ENCODE measurements around the gene OLFML2A.

Gene OLFML2A

DNA sequence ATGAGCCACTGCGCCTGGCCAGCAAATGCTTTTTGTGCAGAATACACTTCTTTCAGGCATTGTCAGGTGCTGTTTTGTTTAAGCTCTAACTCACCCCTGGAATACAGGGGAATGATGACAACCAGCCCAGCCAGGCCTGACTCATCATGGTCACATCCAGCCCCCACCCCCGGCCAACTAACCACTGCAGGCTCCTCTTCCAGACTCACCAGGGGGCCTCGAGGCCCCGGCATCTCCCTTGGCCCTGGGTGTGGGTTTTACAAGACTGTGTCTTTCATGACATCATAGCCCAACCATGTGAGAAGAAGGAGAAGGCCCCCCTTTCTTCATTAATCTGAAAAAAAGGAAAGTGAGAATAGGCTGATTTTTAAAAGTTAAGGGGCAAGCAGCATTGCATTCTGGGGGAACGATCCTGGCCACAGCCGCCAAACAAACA is 35.5 kb downstream of the OLFML2A start (continued):
- no peak for TF ChIP-seq RBAK (tag by site-specific recombination; IDR thresholded peaks at IDR 0.05)
- no peak for TF ChIP-seq ZBTB1 (tag by site-specific recombination; IDR thresholded peaks at IDR 0.05)
- TF ChIP-seq, protein P1, sequence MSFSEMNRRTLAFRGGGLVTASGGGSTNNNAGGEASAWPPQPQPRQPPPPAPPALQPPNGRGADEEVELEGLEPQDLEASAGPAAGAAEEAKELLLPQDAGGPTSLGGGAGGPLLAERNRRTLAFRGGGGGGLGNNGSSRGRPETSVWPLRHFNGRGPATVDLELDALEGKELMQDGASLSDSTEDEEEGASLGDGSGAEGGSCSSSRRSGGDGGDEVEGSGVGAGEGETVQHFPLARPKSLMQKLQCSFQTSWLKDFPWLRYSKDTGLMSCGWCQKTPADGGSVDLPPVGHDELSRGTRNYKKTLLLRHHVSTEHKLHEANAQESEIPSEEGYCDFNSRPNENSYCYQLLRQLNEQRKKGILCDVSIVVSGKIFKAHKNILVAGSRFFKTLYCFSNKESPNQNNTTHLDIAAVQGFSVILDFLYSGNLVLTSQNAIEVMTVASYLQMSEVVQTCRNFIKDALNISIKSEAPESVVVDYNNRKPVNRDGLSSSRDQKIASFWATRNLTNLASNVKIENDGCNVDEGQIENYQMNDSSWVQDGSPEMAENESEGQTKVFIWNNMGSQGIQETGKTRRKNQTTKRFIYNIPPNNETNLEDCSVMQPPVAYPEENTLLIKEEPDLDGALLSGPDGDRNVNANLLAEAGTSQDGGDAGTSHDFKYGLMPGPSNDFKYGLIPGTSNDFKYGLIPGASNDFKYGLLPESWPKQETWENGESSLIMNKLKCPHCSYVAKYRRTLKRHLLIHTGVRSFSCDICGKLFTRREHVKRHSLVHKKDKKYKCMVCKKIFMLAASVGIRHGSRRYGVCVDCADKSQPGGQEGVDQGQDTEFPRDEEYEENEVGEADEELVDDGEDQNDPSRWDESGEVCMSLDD (tag by site-specific recombination; IDR thresholded peaks at IDR 0.05), result no peak
- TF ChIP-seq ZIC2 (tag by site-specific recombination; IDR thresholded peaks at IDR 0.05), result peak; percentile 68
- no peak for TF ChIP-seq GFI1B (tag by site-specific recombination; IDR thresholded peaks at IDR 0.05)
- peak; percentile 47; the same call in 1 of the 2 replicates for TF ChIP-seq PRDM1 (tag by site-specific recombination; IDR thresholded peaks at IDR 0.05)
- TF ChIP-seq ZNF501 (tag by site-specific recombination; IDR thresholded peaks at IDR 0.05), result no peak
- no peak for TF ChIP-seq ZNF157 (tag by site-specific recombination; IDR thresholded peaks at IDR 0.05)
- no peak for TF ChIP-seq ZNF140 (tag by site-specific recombination; IDR thresholded peaks at IDR 0.05)
- TF ChIP-seq, protein P2, sequence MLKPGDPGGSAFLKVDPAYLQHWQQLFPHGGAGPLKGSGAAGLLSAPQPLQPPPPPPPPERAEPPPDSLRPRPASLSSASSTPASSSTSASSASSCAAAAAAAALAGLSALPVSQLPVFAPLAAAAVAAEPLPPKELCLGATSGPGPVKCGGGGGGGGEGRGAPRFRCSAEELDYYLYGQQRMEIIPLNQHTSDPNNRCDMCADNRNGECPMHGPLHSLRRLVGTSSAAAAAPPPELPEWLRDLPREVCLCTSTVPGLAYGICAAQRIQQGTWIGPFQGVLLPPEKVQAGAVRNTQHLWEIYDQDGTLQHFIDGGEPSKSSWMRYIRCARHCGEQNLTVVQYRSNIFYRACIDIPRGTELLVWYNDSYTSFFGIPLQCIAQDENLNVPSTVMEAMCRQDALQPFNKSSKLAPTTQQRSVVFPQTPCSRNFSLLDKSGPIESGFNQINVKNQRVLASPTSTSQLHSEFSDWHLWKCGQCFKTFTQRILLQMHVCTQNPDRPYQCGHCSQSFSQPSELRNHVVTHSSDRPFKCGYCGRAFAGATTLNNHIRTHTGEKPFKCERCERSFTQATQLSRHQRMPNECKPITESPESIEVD (tag by site-specific recombination; IDR thresholded peaks at IDR 0.05), result no peak
- no peak for TF ChIP-seq SETDB1 (IDR thresholded peaks at IDR 0.05; ENCODE audit: insufficient read length, low read length)
- TF ChIP-seq YY2 (tag by site-specific recombination; IDR thresholded peaks at IDR 0.05), result no peak
- TF ChIP-seq, protein P3, sequence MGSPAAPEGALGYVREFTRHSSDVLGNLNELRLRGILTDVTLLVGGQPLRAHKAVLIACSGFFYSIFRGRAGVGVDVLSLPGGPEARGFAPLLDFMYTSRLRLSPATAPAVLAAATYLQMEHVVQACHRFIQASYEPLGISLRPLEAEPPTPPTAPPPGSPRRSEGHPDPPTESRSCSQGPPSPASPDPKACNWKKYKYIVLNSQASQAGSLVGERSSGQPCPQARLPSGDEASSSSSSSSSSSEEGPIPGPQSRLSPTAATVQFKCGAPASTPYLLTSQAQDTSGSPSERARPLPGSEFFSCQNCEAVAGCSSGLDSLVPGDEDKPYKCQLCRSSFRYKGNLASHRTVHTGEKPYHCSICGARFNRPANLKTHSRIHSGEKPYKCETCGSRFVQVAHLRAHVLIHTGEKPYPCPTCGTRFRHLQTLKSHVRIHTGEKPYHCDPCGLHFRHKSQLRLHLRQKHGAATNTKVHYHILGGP (tag by site-specific recombination; IDR thresholded peaks at IDR 0.05), result no peak
- TF ChIP-seq ZNF837 (tag by site-specific recombination; IDR thresholded peaks at IDR 0.05), result no peak
- TF ChIP-seq ZNF433 (tag by site-specific recombination; IDR thresholded peaks at IDR 0.05; ENCODE audit: low read depth), result no peak
- TF ChIP-seq, protein P4, sequence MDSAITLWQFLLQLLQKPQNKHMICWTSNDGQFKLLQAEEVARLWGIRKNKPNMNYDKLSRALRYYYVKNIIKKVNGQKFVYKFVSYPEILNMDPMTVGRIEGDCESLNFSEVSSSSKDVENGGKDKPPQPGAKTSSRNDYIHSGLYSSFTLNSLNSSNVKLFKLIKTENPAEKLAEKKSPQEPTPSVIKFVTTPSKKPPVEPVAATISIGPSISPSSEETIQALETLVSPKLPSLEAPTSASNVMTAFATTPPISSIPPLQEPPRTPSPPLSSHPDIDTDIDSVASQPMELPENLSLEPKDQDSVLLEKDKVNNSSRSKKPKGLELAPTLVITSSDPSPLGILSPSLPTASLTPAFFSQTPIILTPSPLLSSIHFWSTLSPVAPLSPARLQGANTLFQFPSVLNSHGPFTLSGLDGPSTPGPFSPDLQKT (IDR thresholded peaks at IDR 0.05; ENCODE audit: borderline replicate concordance, low read depth, low read length), result no peak
- no peak for TF ChIP-seq ZNF175 (tag by site-specific recombination; IDR thresholded peaks at IDR 0.05)
- no peak for TF ChIP-seq ZNF248 (tag by site-specific recombination; IDR thresholded peaks at IDR 0.05)
- no peak for TF ChIP-seq ZNF521 (tag by site-specific recombination; IDR thresholded peaks at IDR 0.05)
- no peak for TF ChIP-seq ZNF558 (tag by site-specific recombination; IDR thresholded peaks at IDR 0.05)
- no peak for TF ChIP-seq ZNF560 (tag by site-specific recombination; IDR thresholded peaks at IDR 0.05; ENCODE audit: borderline replicate concordance)
- TF ChIP-seq ZBTB21 (tag by site-specific recombination; IDR thresholded peaks at IDR 0.05), result peak; percentile 86
- TF ChIP-seq ZNF664 (tag by site-specific recombination; IDR thresholded peaks at IDR 0.05), result no peak
- no peak for TF ChIP-seq ZNF529 (tag by site-specific recombination; IDR thresholded peaks at IDR 0.05; ENCODE audit: insufficient replicate concordance)
- TF ChIP-seq SP2 (tag by site-specific recombination; IDR thresholded peaks at IDR 0.05), result no peak
- no peak for TF ChIP-seq ZNF585B (tag by site-specific recombination; IDR thresholded peaks at IDR 0.05)
- TF ChIP-seq ZNF677 (tag by site-specific recombination; IDR thresholded peaks at IDR 0.05), result no peak
- TF ChIP-seq IKZF3 (tag by site-specific recombination; IDR thresholded peaks at IDR 0.05), result 0 out of 2 replicates have a peak, but pooled peaks have one; percentile 48
- TF ChIP-seq ZNF362 (tag by site-specific recombination; IDR thresholded peaks at IDR 0.05), result no peak; the same call in 1 of the 2 replicates
- TF ChIP-seq SP3 (tag by site-specific recombination; IDR thresholded peaks at IDR 0.05), result no peak
- TF ChIP-seq, protein P5, sequence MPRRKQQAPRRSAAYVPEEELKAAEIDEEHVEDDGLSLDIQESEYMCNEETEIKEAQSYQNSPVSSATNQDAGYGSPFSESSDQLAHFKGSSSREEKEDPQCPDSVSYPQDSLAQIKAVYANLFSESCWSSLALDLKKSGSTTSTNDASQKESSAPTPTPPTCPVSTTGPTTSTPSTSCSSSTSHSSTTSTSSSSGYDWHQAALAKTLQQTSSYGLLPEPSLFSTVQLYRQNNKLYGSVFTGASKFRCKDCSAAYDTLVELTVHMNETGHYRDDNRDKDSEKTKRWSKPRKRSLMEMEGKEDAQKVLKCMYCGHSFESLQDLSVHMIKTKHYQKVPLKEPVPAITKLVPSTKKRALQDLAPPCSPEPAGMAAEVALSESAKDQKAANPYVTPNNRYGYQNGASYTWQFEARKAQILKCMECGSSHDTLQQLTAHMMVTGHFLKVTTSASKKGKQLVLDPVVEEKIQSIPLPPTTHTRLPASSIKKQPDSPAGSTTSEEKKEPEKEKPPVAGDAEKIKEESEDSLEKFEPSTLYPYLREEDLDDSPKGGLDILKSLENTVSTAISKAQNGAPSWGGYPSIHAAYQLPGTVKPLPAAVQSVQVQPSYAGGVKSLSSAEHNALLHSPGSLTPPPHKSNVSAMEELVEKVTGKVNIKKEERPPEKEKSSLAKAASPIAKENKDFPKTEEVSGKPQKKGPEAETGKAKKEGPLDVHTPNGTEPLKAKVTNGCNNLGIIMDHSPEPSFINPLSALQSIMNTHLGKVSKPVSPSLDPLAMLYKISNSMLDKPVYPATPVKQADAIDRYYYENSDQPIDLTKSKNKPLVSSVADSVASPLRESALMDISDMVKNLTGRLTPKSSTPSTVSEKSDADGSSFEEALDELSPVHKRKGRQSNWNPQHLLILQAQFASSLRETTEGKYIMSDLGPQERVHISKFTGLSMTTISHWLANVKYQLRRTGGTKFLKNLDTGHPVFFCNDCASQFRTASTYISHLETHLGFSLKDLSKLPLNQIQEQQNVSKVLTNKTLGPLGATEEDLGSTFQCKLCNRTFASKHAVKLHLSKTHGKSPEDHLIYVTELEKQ (tag by site-specific recombination; IDR thresholded peaks at IDR 0.05; ENCODE audit: borderline replicate concordance), result no peak

Data from HEK293 (cell line).